Glutamatergic neuron (in vitro differentiated cells): ENCODE data around the gene NNAT. TPM values are rescaled to one million over a fixed set of nuclear protein-coding genes. Genes with fewer than 3 reads are reported as not detected.

ENCODE experiments used
- DNase-seq: peaks from one replicate; pipeline ENCODE4 v3.0.0; 2022
- H3K27ac Mint-ChIP-seq: one replicate; pipeline ENCODE4 v1.8.0; 2020; ENCODE audit warnings: mild to moderate bottlenecking, mixed read lengths, inconsistent platforms; ENCODE audit not compliant: unreplicated experiment
- H3K27me3 Mint-ChIP-seq: one replicate; pipeline ENCODE4 v1.8.0; 2020; ENCODE audit warnings: mild to moderate bottlenecking, moderate library complexity, mixed read lengths, inconsistent platforms; ENCODE audit not compliant: unreplicated experiment
- H3K36me3 Mint-ChIP-seq: one replicate; pipeline ENCODE4 v1.8.0; 2020; ENCODE audit warnings: mild to moderate bottlenecking, mixed read lengths, inconsistent platforms; ENCODE audit not compliant: unreplicated experiment
- H3K4me1 Mint-ChIP-seq: one replicate; pipeline ENCODE4 v1.8.0; 2020; ENCODE audit warnings: mild to moderate bottlenecking, low read depth, mixed read lengths, inconsistent platforms; ENCODE audit not compliant: unreplicated experiment
- H3K4me3 Mint-ChIP-seq: one replicate; pipeline ENCODE4 v1.8.0; 2020; ENCODE audit warnings: mild to moderate bottlenecking, mixed read lengths, inconsistent platforms; ENCODE audit not compliant: unreplicated experiment
- H3K9me3 Mint-ChIP-seq: one replicate; pipeline ENCODE4 v1.8.0; 2020; ENCODE audit warnings: mild to moderate bottlenecking, moderate library complexity, mixed read lengths, inconsistent platforms; ENCODE audit not compliant: unreplicated experiment
- CTCF ChIP-seq: fragments of 200-600 bp; sonication (generic); IDR thresholded peaks from one replicate; pipeline ENCODE4 v1.5.0; 2021; ENCODE audit not compliant: partially characterized antibody, unreplicated experiment
- total RNA-seq: library from RNA; stranded (reverse); fragmentation: NEBNext Ultra II Directional; extraction: Animal tissue kit (Norgen Biotek cat#: 25700); gene quantifications from one replicate; pipeline ENCODE4 v1.2.1, GENCODE V29; 2021; ENCODE audit not compliant: unreplicated experiment

Gene NNAT
- total RNA-seq, 1 donor from 2014 or later, result 1,047 TPM

- Mint-ChIP-seq H3K27ac (no peak overlapping the region), H3K27me3 (no peaks in the 10 kb centered on the region), H3K4me1 (peaks cover 12% of the 10 kb centered on the region), H3K4me3 (no peak overlapping the region), H3K36me3 (no peaks in the 10 kb centered on the region), H3K9me3 (no peaks in the 10 kb centered on the region)
- DNase-seq, result no peak
- TF ChIP-seq CTCF, result no peak
Measured at GRCh38 chr20:37501940-37502339, 19.1 kb upstream of the NNAT start.

GRCh38 chr20:37502654-37503053 is 18.4 kb upstream of the NNAT start:
- H3K9me3 Mint-ChIP-seq, result no peaks in the 10 kb centered on the region
- no peak for TF ChIP-seq CTCF
- no peak overlapping the region for H3K27ac Mint-ChIP-seq
- DNase-seq, result no peak
- peaks cover 12% of the 10 kb centered on the region for H3K4me1 Mint-ChIP-seq
- H3K4me3 Mint-ChIP-seq, result no peak overlapping the region
- no peaks in the 10 kb centered on the region for H3K36me3 Mint-ChIP-seq
- H3K27me3 Mint-ChIP-seq, result no peaks in the 10 kb centered on the region

GRCh38 chr20:37503256-37503927 is 17.7 kb upstream of the NNAT start:
- no peaks in the 10 kb centered on the region for H3K36me3 Mint-ChIP-seq
- no peak overlapping the region for H3K27ac Mint-ChIP-seq
- H3K9me3 Mint-ChIP-seq, result no peaks in the 10 kb centered on the region
- H3K4me3 Mint-ChIP-seq, result no peak overlapping the region
- peaks cover 12% of the 10 kb centered on the region for H3K4me1 Mint-ChIP-seq
- no peaks in the 10 kb centered on the region for H3K27me3 Mint-ChIP-seq
- no peak for DNase-seq
- no peak for TF ChIP-seq CTCF

- DNase-seq, result no peak
- Mint-ChIP-seq H3K4me3 (no peak overlapping the region), H3K4me1 (peaks cover 12% of the 10 kb centered on the region), H3K36me3 (no peaks in the 10 kb centered on the region), H3K9me3 (peaks cover 2% of the 10 kb centered on the region), H3K27me3 (no peaks in the 10 kb centered on the region), H3K27ac (no peak overlapping the region)
- no peak for TF ChIP-seq CTCF
Measured at GRCh38 chr20:37504404-37505096, 16.5 kb upstream of the NNAT start.
